H1 (cell line): Measurements from ENCODE around the gene CORO1C. TPM values are rescaled to one million over a fixed set of nuclear protein-coding genes. Genes with fewer than 3 reads are reported as not detected.

Experiments
- ASH2L ChIP-seq: fragments of 200-600, 300-600 bp; sonication (generic); IDR thresholded peaks from one replicate; pipeline ENCODE4 v1.7.1; 2017; ENCODE audit warnings: low read length
- YY1 ChIP-seq: IDR thresholded peaks from 2 replicates; pipeline ENCODE4 v1.6.1; 2011; ENCODE audit warnings: low read depth, mild to moderate bottlenecking, low read length
- polyA plus RNA-seq, 7 experiments: library from polyadenylated mRNA; depleted of rRNA in 3 of 7; stranded (reverse) in 5 of 7; unstranded in 2 of 7; fragments of >200 nt in 5 of 7; fragments of 200-250 nt in 2 of 7; gene quantifications; 1 replicate in 5 of 7; 2 replicates in 1 of 7; 4 replicates in 1 of 7; pipeline versions ENCODE4 v1.2.1 to v1.2.3, GENCODE V29; 2011 to 2013; ENCODE audit warnings: missing spikeins in 2 of 7, mixed read lengths in 2 of 7
- total RNA-seq: library from RNA; stranded (reverse); fragmentation: NEBNext Ultra II Directional; extraction: Animal tissue kit (Norgen Biotek cat#: 25700); gene quantifications from 2 replicates; pipeline ENCODE4 v1.2.1, GENCODE V29; 2021

The CORO1C gene
- total and polyA plus RNA-seq, 2 of the 8 experiments (the other 6 are each of a cell fraction or from before 2014, with no cell fraction given), result 72.7 to 120 TPM

- TF ChIP-seq ASH2L (no peak), YY1 (no peak)
Measured at GRCh38 chr12:108773798-108774788, 42.8 kb upstream of the CORO1C start (continued).
